Activated CD8-positive, alpha-beta T cell treated with anti-CD3 and anti-CD28 coated beads for 36 hours (primary cell): ENCODE data around the gene VSIG10L. TPM values are rescaled to one million over a fixed set of nuclear protein-coding genes. Genes with fewer than 3 reads are reported as not detected.

Experiments
- ATAC-seq: fragments of 200-7000 bp; cut with Tn5 transposase; one replicate; pipeline ENCODE4 v1.10.0; 2021; ENCODE audit warnings: mild to moderate bottlenecking, moderate library complexity
- CTCF ChIA-PET: fragments of 350-600 bp; sonication (Branson Sonifier 250); formaldehyde crosslinking; loops from one replicate; lab custom pipeline; 2021; ENCODE audit warnings: antibody characterized with exemption; lab: Charles Lee
- POLR2A ChIA-PET: fragments of 350-600 bp; sonication (Branson Sonifier 250); formaldehyde crosslinking; loops from one replicate; lab custom pipeline; 2021; ENCODE audit warnings: antibody characterized with exemption; lab: Charles Lee
- DNase-seq: peaks from one replicate; pipeline ENCODE4 v3.0.0-alpha.2; 2020
- H3K27ac Mint-ChIP-seq: one replicate; pipeline ENCODE4 v1.8.0; 2021; ENCODE audit warnings: mild to moderate bottlenecking, mixed read lengths
- H3K27me3 Mint-ChIP-seq: one replicate; pipeline ENCODE4 v1.8.0; 2021; ENCODE audit warnings: mixed read lengths
- H3K36me3 Mint-ChIP-seq: one replicate; pipeline ENCODE4 v1.8.0; 2021; ENCODE audit warnings: low read depth, mixed read lengths
- H3K4me1 Mint-ChIP-seq: one replicate; pipeline ENCODE4 v1.8.0; 2021; ENCODE audit warnings: low read depth, mixed read lengths
- H3K4me3 Mint-ChIP-seq: one replicate; pipeline ENCODE4 v1.8.0; 2021; ENCODE audit warnings: mild to moderate bottlenecking, moderate library complexity, mixed read lengths
- H3K9me3 Mint-ChIP-seq: one replicate; pipeline ENCODE4 v1.8.0; 2021; ENCODE audit warnings: mixed read lengths
- CTCF ChIP-seq: fragments of 200-600 bp; IDR thresholded peaks from one replicate; pipeline ENCODE4 v1.8.0; 2022; ENCODE audit warnings: antibody characterized with exemption, mild to moderate bottlenecking
- intact Hi-C: fragments of 100-400 bp; cut with micrococcal nuclease; formaldehyde crosslinking; loops from one replicate; pipeline ENCODE4 v1.10.0; 2022
- total RNA-seq, 2 experiments: library from RNA; stranded (reverse); gene quantifications; one replicate each; pipeline ENCODE4 v1.2.3, GENCODE V29; 2021

The VSIG10L gene
- total RNA-seq, 2 experiments from 2014 or later, result 3.6 to 3.7 TPM

- no peak for DNase-seq
- intact Hi-C loops, result no loop called here
- Mint-ChIP-seq H3K27me3 (no peaks in the 10 kb centered on the region), H3K27ac (no peak overlapping the region), H3K4me1 (no peaks in the 10 kb centered on the region), H3K9me3 (no peaks in the 10 kb centered on the region), H3K4me3 (no peak overlapping the region), H3K36me3 (peaks cover 31% of the 10 kb centered on the region)
- ATAC-seq, result no peak
- TF ChIP-seq CTCF, result no peak
- ChIA-PET CTCF (no interaction called here), POLR2A (interaction anchor here (0.8 kb wide), 1 partner anchor 16 kb away, joined by 3 read pairs; no protein-coding TSS in a partner anchor)
Observed at GRCh38 chr19:51347209-51347928, 5.4 kb upstream of the VSIG10L start.

GRCh38 chr19:51346742-51347141, 4.8 kb upstream of the VSIG10L start:
- ChIA-PET POLR2A (interaction anchor here (0.8 kb wide), 1 partner anchor 17 kb away, joined by 3 read pairs; no protein-coding TSS in a partner anchor), CTCF (no interaction called here)
- no peak for TF ChIP-seq CTCF
- intact Hi-C loops, result no loop called here
- Mint-ChIP-seq H3K4me3 (no peak overlapping the region), H3K36me3 (peaks cover 25% of the 10 kb centered on the region), H3K27me3 (no peaks in the 10 kb centered on the region), H3K4me1 (no peaks in the 10 kb centered on the region), H3K27ac (no peak overlapping the region), H3K9me3 (no peaks in the 10 kb centered on the region)
- no peak for DNase-seq
- no peak for ATAC-seq

- ChIA-PET CTCF (interaction anchor here (1.4 kb wide), 1 partner anchor 20 kb away, joined by 3 read pairs; no protein-coding TSS in a partner anchor), POLR2A (no interaction called here)
- H3K27ac Mint-ChIP-seq, result no peak overlapping the region
- no peak for DNase-seq
- peaks cover 3% of the 10 kb centered on the region for H3K4me1 Mint-ChIP-seq
- no peaks in the 10 kb centered on the region for H3K9me3 Mint-ChIP-seq
- intact Hi-C loops, result no loop called here
- no peak overlapping the region for H3K4me3 Mint-ChIP-seq
- TF ChIP-seq CTCF, result no peak
- H3K36me3 Mint-ChIP-seq, result peaks cover 14% of the 10 kb centered on the region
- peaks cover 1% of the 10 kb centered on the region for H3K27me3 Mint-ChIP-seq
- ATAC-seq, result no peak
Observed at GRCh38 chr19:51345076-51345620, 3.2 kb upstream of the VSIG10L start.

GRCh38 chr19:51342631-51343569, 961 bp upstream of the VSIG10L start:
- H3K36me3 Mint-ChIP-seq, result peaks cover 14% of the 10 kb centered on the region
- H3K27ac Mint-ChIP-seq, result no peak overlapping the region
- H3K4me3 Mint-ChIP-seq, result no peak overlapping the region
- H3K9me3 Mint-ChIP-seq, result no peaks in the 10 kb centered on the region
- ChIA-PET POLR2A (interaction anchor here (0.8 to 1.6 kb wide), 7 partner anchors 16 to 146 kb away, joined by 3 to 8 read pairs (median 3); no protein-coding TSS in a partner anchor), CTCF (interaction anchor here (1.0 to 1.7 kb wide), 2 partner anchors 79 to 314 kb away, joined by 3 to 5 read pairs; no protein-coding TSS in a partner anchor)
- TF ChIP-seq CTCF, result no peak
- DNase-seq (no peak), ATAC-seq (no peak)
- H3K27me3 Mint-ChIP-seq, result peaks cover 1% of the 10 kb centered on the region
- H3K4me1 Mint-ChIP-seq, result peaks cover 13% of the 10 kb centered on the region
- intact Hi-C loops, result no loop called here
